RWPE2 (cell line): ENCODE measurements around the gene RAD9A.

Experiments used
- ATAC-seq: fragments of 200-7000 bp; cut with Tn5 transposase; 3 replicates; pipeline ENCODE4 v1.9.1; 2021; ENCODE audit warnings: low read depth
- DNase-seq: peaks from one replicate; pipeline ENCODE4 v3.0.0-alpha.2; 2020; ENCODE audit warnings: low spot score
- H3K27ac ChIP-seq: fragments of 450-650 bp; 2 replicates; pipeline ENCODE4 v1.5.1; 2017; ENCODE audit warnings: mild to moderate bottlenecking; ENCODE audit not compliant: poor library complexity, severe bottlenecking
- H3K27me3 ChIP-seq: fragments of 250-450 bp; sonication (Bioruptor Pico); 2 replicates; pipeline ENCODE4 v1.5.1; 2021; ENCODE audit warnings: mild to moderate bottlenecking, moderate library complexity; ENCODE audit not compliant: insufficient read depth, poor library complexity, severe bottlenecking
- H3K36me3 ChIP-seq: fragments of 250-450 bp; sonication (Bioruptor Pico); 2 replicates; pipeline ENCODE4 v1.5.1; 2020; ENCODE audit warnings: low read depth, mild to moderate bottlenecking, moderate library complexity
- H3K4me1 ChIP-seq: fragments of 250-450 bp; sonication (Bioruptor Pico); 2 replicates; pipeline ENCODE4 v1.5.1; 2021; ENCODE audit warnings: mild to moderate bottlenecking, moderate library complexity; ENCODE audit not compliant: insufficient read depth, poor library complexity, severe bottlenecking
- H3K4me3 ChIP-seq: fragments of 250-450 bp; sonication (Bioruptor Pico); 2 replicates; pipeline ENCODE4 v1.5.1; 2021; ENCODE audit warnings: mild to moderate bottlenecking, moderate library complexity; ENCODE audit not compliant: severe bottlenecking
- H3K9me3 ChIP-seq: fragments of 250-450 bp; sonication (Bioruptor Pico); 2 replicates; pipeline ENCODE4 v1.5.1; 2021; ENCODE audit warnings: mild to moderate bottlenecking, moderate library complexity; ENCODE audit not compliant: severe bottlenecking
- CTCF ChIP-seq: fragments of 450-650 bp; IDR thresholded peaks from one replicate; pipeline ENCODE4 v1.5.1; 2017; ENCODE audit warnings: mild to moderate bottlenecking, moderate library complexity; ENCODE audit not compliant: poor library complexity, severe bottlenecking

The RAD9A gene

GRCh38 chr11:67372321-67372992, 19.3 kb upstream of the RAD9A start:
- ATAC-seq = no peak
- Histone ChIP-seq H3K4me3 (peak overlapping the region; percentile 65), H3K27me3 (no peaks in the 10 kb centered on the region), H3K9me3 (no peaks in the 10 kb centered on the region), H3K4me1 (peaks cover 14% of the 10 kb centered on the region), H3K27ac (peak overlapping the region; percentile 89), H3K36me3 (no peaks in the 10 kb centered on the region)
- no peak for DNase-seq
- TF ChIP-seq CTCF = no peak

GRCh38 chr11:67372993-67373647, 18.7 kb upstream of the RAD9A start, which contains the start of gene CLCF1:
Gene CLCF1 (minus strand): TSS chr11:67373598. CDS start chr11:67373539, 59 bp downstream.
- DNase-seq = no peak
- Histone ChIP-seq H3K4me3 (peak within 1 kb of the TSS; percentile 65), H3K9me3 (no peaks in the 10 kb centered on the region), H3K4me1 (peaks cover 18% of the 10 kb centered on the region), H3K36me3 (no peaks in the 10 kb centered on the region), H3K27ac (peak within 1 kb of the TSS; percentile 89), H3K27me3 (no peaks in the 10 kb centered on the region)
- peak; percentile 18 for ATAC-seq
- TF ChIP-seq CTCF = no peak

- DNase-seq (peak; percentile 87), ATAC-seq (peak; percentile 59)
- Histone ChIP-seq H3K27me3 (no peaks in the 10 kb centered on the region), H3K36me3 (no peaks in the 10 kb centered on the region), H3K4me3 (peak overlapping the region; percentile 65), H3K4me1 (peaks cover 20% of the 10 kb centered on the region), H3K27ac (peak overlapping the region; percentile 89), H3K9me3 (no peaks in the 10 kb centered on the region)
- peak; percentile 30 for TF ChIP-seq CTCF
Measured at GRCh38 chr11:67373648-67374570, 17.9 kb upstream of the RAD9A start.

GRCh38 chr11:67374571-67375281, 17.1 kb upstream of the RAD9A start:
- no peaks in the 10 kb centered on the region for H3K27me3 ChIP-seq
- DNase-seq (no peak), ATAC-seq (no peak)
- no peaks in the 10 kb centered on the region for H3K9me3 ChIP-seq
- peak overlapping the region; percentile 65 for H3K4me3 ChIP-seq
- peaks cover 28% of the 10 kb centered on the region for H3K4me1 ChIP-seq
- no peaks in the 10 kb centered on the region for H3K36me3 ChIP-seq
- TF ChIP-seq CTCF = no peak
- peak overlapping the region; percentile 89 for H3K27ac ChIP-seq
